BJ (cell line): Measurements from ENCODE around the gene EGLN3. TPM values are rescaled to one million over a fixed set of nuclear protein-coding genes. Genes with fewer than 3 reads are reported as not detected.
"Not testable (repeated sequence)": the region's sequence is repeated elsewhere in the genome, so short reads cannot be mapped to it uniquely, and the experiment has no call there.

Source experiments
- CTCF ChIA-PET: fragments of 350-600 bp; formaldehyde crosslinking; extraction: SDS; loops from one replicate; lab custom pipeline; 2021; ENCODE audit warnings: antibody characterized with exemption, inconsistent platforms; lab: Yijun Ruan, JAX
- POLR2A ChIA-PET: fragments of 300-600 bp; sonication (Branson Sonifier 250); formaldehyde crosslinking; extraction: SDS; loops from one replicate; lab custom pipeline; 2021; ENCODE audit warnings: antibody characterized with exemption; lab: Charles Lee
- DNase-seq: peaks from one replicate; pipeline ENCODE4 v3.0.0-alpha.2; 2011; ENCODE audit warnings: low read depth
- H3K27me3 ChIP-seq: 2 replicates; pipeline ENCODE4 v1.6.0; 2011; ENCODE audit warnings: low read length; ENCODE audit not compliant: control insufficient read depth, insufficient read depth
- H3K36me3 ChIP-seq: 2 replicates; pipeline ENCODE4 v1.5.1; 2011; ENCODE audit warnings: low read length; ENCODE audit not compliant: control insufficient read depth, insufficient read depth
- H3K4me3 ChIP-seq: 2 replicates; pipeline ENCODE4 v1.5.1; 2011; ENCODE audit warnings: low read depth, mild to moderate bottlenecking, control low read depth, low read length
- CTCF ChIP-seq: IDR thresholded peaks from 2 replicates; pipeline ENCODE4 v1.5.1; 2011; ENCODE audit warnings: low read depth, mild to moderate bottlenecking, control low read depth, inconsistent platforms, low read length, moderate library complexity; ENCODE audit not compliant: insufficient read depth
- polyA plus RNA-seq: library from polyadenylated mRNA; depleted of rRNA; stranded (reverse); fragments of >200 nt; gene quantifications from 2 replicates; pipeline ENCODE4 v1.2.3, GENCODE V29; 2011

EGLN3 gene
- polyA plus RNA-seq, 1 experiment = 0.15 TPM

GRCh38 chr14:33968722-33969121, 17.8 kb upstream of the EGLN3 start:
- TF ChIP-seq CTCF = no peak
- POLR2A ChIA-PET = no interaction called here
- DNase-seq = no peak
- H3K36me3 ChIP-seq = no peaks in the 10 kb centered on the region
- peaks cover 2% of the 10 kb centered on the region for H3K27me3 ChIP-seq
- no peak overlapping the region for H3K4me3 ChIP-seq
- CTCF ChIA-PET = no interaction called here

- POLR2A ChIA-PET = no interaction called here
- Histone ChIP-seq H3K4me3 (no peak overlapping the region), H3K36me3 (no peaks in the 10 kb centered on the region), H3K27me3 (peaks cover 2% of the 10 kb centered on the region)
- DNase-seq = no peak
- no peak for TF ChIP-seq CTCF
- CTCF ChIA-PET = interaction anchor here (1.3 kb wide), 1 partner anchor 131 kb away, joined by 4 read pairs; no protein-coding TSS in a partner anchor
Measured at GRCh38 chr14:33967138-33967537, 16.3 kb upstream of the EGLN3 start.

GRCh38 chr14:33966276-33966675, 15.4 kb upstream of the EGLN3 start:
- H3K27me3 ChIP-seq = peaks cover 2% of the 10 kb centered on the region
- no peak overlapping the region for H3K4me3 ChIP-seq
- ChIA-PET POLR2A (no interaction called here), CTCF (no interaction called here)
- TF ChIP-seq CTCF = no peak
- DNase-seq = no peak
- H3K36me3 ChIP-seq = no peaks in the 10 kb centered on the region

GRCh38 chr14:33964599-33965317, 13.9 kb upstream of the EGLN3 start:
- Histone ChIP-seq H3K4me3 (no peak overlapping the region), H3K27me3 (peaks cover 2% of the 10 kb centered on the region), H3K36me3 (no peaks in the 10 kb centered on the region)
- POLR2A ChIA-PET = interaction anchor here (0.6 kb wide), 1 partner anchor 9 kb away, joined by 3 read pairs; no protein-coding TSS in a partner anchor
- CTCF ChIA-PET = interaction anchor here (0.5 kb wide), 1 partner anchor 265 kb away, joined by 3 read pairs; no protein-coding TSS in a partner anchor
- TF ChIP-seq CTCF = no peak
- no peak for DNase-seq

GRCh38 chr14:33963892-33964291, 13.0 kb upstream of the EGLN3 start:
- CTCF ChIA-PET = no interaction called here
- no peaks in the 10 kb centered on the region for H3K36me3 ChIP-seq
- no peaks in the 10 kb centered on the region; the same call in 1 of the 2 replicates for H3K27me3 ChIP-seq
- H3K4me3 ChIP-seq = no peak overlapping the region
- no peak for DNase-seq
- no peak for TF ChIP-seq CTCF
- POLR2A ChIA-PET = no interaction called here

GRCh38 chr14:33962466-33962865, 11.6 kb upstream of the EGLN3 start:
- H3K27me3 ChIP-seq, H3K4me3 ChIP-seq, CTCF ChIA-PET, H3K36me3 ChIP-seq, POLR2A ChIA-PET, DNase-seq: not testable (repeated sequence)
